22Rv1 (cell line): ENCODE data around the gene DPP6.

Source experiments
- H3K27ac ChIP-seq: fragments of 450-650 bp; 2 replicates; pipeline ENCODE4 v1.5.1; 2017
- ZFX ChIP-seq: fragments of 450-650 bp; IDR thresholded peaks from 2 replicates; pipeline ENCODE4 v1.6.1; 2017; ENCODE audit warnings: antibody characterized with exemption, borderline replicate concordance
- TF ChIP-seq, protein P1 (sequence below): fragments of 450-650 bp; IDR thresholded peaks from 2 replicates; pipeline ENCODE4 v1.5.1; 2017; ENCODE audit warnings: mild to moderate bottlenecking

Gene DPP6

DNA sequence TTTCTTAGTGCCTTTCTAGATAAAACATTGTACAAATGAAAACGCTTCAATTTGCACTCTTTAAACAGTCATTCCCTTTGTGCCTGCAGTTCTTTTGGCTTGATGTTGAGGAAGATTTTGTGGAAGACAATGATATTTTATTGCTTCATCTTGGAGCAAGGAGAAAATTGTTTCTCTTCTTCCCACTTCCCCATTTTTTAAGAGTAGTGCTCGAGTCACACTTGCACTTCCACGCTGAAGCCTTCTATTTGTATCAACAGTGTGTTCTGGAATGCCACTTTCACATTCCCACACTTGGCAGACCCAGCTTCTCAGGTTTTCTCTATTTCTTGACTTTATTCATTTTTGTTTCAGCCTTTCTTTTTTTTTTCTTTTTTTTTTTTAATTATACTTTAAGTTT lies 581.4 kb downstream of the DPP6 start:
- TF ChIP-seq, protein P1, sequence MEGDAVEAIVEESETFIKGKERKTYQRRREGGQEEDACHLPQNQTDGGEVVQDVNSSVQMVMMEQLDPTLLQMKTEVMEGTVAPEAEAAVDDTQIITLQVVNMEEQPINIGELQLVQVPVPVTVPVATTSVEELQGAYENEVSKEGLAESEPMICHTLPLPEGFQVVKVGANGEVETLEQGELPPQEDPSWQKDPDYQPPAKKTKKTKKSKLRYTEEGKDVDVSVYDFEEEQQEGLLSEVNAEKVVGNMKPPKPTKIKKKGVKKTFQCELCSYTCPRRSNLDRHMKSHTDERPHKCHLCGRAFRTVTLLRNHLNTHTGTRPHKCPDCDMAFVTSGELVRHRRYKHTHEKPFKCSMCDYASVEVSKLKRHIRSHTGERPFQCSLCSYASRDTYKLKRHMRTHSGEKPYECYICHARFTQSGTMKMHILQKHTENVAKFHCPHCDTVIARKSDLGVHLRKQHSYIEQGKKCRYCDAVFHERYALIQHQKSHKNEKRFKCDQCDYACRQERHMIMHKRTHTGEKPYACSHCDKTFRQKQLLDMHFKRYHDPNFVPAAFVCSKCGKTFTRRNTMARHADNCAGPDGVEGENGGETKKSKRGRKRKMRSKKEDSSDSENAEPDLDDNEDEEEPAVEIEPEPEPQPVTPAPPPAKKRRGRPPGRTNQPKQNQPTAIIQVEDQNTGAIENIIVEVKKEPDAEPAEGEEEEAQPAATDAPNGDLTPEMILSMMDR: no peak
- TF ChIP-seq ZFX: no peak
- H3K27ac ChIP-seq: no peak overlapping the region

- no peak overlapping the region for H3K27ac ChIP-seq
- TF ChIP-seq, protein P1: no peak
- no peak for TF ChIP-seq ZFX
These were observed 586.1 kb downstream of the DPP6 start for GRCh38 chr7:154638286-154638685.

DNA sequence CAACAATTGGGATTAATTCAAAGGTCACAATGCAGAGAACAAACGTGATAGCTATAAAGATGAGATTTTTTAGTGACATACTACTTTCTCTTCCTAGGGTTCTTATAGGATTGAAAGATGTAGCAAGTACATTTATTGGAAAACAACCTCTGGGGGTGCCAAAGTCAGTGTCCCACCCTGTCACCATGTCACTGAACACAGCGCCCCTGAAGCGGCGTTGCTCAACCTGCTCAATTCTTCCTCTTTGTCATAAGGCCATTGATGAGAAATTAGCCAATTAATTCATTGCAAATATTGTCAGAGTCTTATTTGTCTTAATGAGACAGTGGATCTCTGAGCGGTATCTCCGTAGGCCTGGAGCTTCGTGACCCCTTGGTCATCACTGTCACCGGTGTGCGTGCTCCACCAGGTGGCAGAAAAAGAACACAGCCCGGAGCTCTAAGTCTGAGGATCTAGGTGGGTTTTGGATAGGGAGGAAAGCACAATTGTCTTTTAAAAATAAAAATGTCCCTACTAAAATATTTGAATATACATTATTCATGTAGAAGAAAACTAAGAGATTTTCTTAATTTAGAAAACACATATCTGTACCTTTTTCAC lies 588.2 kb downstream of the DPP6 start:
- H3K27ac ChIP-seq: no peak overlapping the region
- no peak for TF ChIP-seq ZFX
- TF ChIP-seq, protein P1: peak; percentile 62

DNA sequence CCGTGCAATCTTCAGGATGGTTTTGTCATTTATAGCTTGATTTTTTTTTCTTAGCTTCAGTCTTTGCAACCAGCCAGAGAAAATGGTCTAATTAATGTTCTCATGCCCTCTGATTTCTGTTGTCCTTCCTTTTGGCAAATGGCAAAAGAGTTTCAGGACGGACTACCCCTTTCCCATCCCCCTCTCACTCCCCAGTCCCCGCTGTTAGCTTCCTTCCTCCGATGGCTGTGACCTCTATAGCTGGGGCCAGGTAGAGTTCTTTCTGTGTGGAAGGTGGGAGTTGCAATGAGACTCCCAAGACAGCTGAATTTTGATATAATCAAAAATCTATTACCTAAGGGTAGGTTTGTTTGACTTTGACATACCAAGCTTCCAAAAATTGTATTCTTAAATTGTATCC lies 588.7 kb downstream of the DPP6 start:
- H3K27ac ChIP-seq: no peak overlapping the region
- TF ChIP-seq, protein P1: no peak
- TF ChIP-seq ZFX: no peak

DNA sequence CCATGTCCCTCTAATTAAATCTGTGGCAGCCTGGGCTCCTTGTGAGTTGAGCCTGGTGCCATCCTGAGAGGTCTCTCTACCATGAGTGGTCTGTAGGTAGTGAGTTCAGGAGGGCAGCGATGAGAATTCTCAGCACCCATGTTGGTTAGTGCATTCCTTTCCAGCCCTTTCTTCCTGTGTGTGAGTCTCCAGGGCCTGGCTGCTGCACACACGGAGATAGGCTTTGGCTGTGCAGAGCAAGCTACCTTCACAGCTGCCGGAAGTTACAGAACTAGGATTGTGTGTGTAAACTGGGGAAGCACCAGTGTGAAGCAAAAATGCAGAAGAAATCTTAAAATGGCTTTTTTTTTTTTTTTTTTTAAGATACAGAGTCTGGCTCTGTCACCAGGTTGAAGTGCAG lies 592.2 kb downstream of the DPP6 start:
- TF ChIP-seq ZFX: no peak
- TF ChIP-seq, protein P1: no peak
- no peak overlapping the region for H3K27ac ChIP-seq

DNA sequence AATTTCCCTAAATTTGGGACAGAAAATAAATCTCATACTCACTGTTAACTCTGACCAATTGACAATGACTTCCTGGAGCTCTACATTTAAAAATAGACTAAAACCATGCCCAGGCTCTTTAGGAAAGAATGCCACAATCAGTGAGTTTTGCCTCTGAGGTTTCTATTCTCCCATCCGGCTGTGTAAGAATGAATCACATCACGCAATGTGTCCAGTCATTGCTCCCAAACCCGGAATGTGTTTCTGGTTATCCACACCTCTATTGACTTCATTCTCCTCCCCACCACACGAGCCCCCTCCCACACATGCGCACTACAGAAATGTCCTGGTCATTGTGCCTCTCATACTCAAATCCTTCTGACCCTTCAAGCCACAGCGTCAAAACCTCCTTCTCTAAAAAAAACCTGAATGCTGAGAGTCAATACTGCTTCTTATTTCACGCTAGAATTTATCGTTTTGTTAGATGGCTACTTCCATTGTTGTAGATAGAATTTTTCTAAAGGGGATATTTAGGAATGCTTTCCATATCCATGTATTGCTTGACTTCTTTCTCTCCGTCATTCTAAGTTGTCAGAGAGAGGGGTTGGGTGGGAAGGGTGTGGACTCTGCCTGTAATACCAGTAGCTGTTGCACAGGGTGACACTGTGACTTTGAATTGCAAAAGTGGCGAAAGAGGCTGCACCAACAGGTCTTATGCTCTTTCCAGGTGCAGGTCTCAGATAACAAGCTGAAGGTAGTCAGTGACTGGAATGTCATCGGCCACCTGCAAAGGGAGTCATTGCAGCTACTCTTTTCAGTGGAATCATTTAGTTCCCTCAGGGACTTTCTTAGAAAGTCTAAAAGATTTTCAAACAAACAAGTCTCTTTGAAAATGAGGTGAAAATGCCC lies 594.2 kb downstream of the DPP6 start:
- H3K27ac ChIP-seq: no peak overlapping the region
- TF ChIP-seq, protein P1: no peak
- no peak for TF ChIP-seq ZFX

GRCh38 chr7:154647625-154648024 lies 595.4 kb downstream of the DPP6 start:
- TF ChIP-seq ZFX: no peak
- TF ChIP-seq, protein P1: no peak
- no peak overlapping the region for H3K27ac ChIP-seq
